GM18907 (cell line): ENCODE data around the gene TRAPPC12.
"Not testable (repeated sequence)": the region's sequence is repeated elsewhere in the genome, so short reads cannot be mapped to it uniquely, and the experiment has no call there.

ENCODE experiments used
- ATAC-seq: cut with Tn5 transposase; IDR thresholded peaks from one replicate; pipeline ENCODE4 v1.9.1; 2021; ENCODE audit warnings: mild to moderate bottlenecking, moderate library complexity; ENCODE audit not compliant: unreplicated experiment

TRAPPC12 gene

DNA sequence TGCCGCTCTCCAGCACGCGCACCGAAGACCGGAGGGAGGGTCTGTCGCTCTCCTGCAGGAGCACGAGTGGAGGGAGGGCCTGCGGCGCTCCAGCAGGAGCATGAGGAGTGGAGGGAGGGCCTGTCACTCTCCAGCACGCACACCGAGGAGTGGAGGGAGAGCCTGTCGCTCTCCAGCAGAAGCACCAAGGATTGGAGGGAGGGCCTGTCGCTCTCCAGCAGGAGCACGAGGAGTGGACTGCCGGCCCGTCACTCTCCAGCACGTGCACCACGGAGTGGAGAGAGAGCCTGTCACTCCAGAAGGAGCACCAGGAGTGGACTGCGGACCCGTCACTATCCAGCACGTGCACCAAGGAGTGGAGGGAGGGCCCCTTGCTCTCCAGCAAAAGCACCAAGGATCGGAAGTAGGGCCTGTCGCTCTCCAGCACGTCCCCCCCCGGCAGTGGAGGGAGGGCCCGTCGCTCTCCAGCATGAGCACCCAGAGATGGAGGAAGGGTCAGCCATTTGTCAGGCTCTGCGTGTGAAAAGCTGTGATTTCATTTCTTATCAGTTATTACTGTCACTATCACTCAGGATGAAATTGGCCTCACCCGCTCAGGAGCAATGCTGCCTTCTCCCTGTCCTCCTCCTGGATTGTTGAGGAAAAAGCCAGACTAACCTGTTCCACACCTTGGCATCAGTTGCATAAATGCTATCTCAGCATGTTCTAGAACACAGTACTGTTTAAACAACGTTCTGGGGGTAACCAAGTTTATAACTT is 103.9 kb downstream of the TRAPPC12 start:
- no peak for ATAC-seq

- no peak for ATAC-seq
Measured at GRCh38 chr2:3483986-3484960, 104.8 kb downstream of the TRAPPC12 start.

DNA sequence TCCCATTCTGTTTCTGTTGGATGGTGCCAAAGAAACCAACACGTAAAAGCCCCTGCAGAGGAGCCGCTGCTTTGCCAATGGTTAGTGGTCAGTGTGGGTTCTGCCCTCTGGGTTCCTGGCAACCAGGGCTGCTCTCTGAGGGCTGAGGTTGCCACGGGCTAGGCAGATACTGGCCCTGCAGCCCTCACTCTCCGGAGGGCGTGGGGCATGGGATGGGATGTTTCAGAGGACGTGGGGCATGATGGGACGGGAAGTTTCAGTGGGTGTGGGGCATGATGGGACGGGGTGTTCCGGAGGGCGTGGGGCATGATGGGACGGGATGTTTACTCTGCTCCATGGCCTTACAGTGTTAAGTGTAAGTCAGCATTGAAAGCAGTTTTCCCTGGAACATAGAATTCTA is 105.7 kb downstream of the TRAPPC12 start:
- ATAC-seq = no peak

DNA sequence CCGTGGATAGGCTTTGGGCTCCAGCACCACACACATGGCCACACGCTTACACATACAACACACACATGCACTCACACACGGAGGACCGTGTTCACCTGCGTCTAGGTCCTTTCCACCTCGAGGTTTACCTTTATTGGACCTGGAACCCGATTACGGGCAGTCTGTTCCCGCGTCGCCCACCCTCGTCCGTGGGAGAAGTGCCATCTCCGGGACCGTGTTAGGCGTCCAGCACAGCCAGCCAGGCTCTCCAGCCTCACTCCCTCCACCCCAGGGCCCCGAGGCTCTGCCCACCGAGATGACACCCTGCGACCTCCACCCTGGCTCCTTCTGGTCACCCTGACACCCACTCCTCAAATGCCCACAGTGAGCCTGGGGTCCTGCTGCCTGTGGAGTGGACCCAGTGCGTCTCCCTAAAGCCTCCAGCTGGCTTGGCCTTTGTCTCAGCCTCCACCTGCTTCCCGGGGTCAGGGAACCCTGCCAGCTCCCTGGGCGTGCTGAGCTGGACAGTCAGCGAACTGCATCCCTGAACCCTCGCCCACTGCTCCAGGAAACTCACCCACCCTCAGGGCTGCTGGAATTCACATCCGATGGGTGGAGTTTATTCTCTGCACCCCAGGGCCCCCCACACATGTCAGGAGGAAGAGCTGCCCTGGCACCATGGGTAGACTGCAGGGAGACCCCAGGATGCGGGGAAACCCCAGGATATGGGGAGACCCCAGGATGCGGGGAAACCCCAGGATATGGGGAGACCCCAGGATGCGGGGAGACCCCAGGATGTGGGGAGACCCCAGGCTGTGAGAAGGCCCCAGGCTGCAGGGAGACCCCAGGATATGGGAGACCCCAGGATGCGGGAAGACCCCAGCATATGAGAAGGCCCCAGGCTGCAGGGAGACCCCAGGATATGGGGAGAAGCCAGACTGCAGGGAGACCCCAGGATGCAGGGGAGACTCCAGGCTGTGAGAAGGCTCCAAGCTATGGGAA is 106.8 kb downstream of the TRAPPC12 start:
- ATAC-seq = no peak

DNA sequence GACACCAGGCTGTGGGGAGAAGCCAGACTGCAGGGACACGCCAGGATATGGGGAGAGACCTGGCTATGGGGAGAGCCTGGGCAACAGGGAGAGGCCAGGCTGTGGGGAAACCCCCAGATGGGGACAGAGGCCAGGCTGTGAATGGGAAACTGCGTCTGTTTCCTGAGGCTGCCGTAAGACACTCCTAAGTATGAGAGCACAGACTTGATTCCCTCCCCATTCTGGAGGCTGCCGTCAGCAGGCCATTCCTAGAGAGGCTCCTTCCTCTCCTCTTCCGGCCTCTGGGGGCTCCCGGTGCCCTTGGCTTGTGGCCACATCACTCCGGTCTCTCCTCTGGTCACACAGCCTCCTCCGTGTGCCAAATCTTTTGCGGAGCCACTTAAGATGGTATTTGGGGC is 107.5 kb downstream of the TRAPPC12 start:
- ATAC-seq = no peak

DNA sequence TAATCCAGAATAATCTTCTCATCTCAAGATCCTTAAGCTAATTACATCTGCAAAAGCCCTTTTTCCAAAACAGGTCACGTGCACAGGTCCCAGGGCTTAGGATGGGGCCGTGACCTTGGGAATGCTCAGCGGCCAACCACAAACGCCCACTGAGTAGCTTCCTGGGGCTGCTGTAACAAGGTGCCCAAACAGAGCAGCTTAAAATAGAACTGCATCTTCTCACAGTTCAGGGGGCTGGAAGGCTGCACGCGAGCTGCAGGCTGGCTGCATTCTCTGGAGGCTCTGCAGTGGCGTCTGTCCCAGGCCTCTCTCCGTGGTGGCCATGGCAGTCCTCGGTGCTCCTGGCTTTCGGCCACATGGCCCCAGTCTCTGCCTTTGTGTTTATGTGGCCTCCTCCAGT is 107.9 kb downstream of the TRAPPC12 start:
- ATAC-seq = no peak

DNA sequence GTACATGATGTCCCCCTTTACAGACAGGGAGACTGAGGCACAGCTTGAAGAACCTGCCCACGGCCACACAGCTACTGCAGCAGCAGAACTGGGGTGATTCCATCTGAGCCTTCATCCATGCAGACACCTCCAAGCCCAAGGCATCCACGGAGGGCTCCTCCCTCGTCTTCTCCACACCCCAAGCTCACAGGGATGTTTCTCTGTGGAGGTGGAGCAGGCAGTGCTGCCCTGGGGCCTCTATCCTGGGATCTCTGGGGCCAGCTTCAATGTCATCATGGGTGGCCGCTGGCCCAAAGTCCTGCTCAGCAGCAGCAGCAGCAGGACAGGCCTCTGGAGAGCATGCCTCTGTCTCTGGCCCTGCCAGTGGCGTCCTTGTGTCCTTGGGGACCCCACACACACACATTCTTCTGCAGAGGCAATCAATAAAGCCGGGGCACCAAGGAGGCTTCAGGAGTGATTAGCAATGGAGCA is 108.6 kb downstream of the TRAPPC12 start:
- no peak for ATAC-seq

DNA sequence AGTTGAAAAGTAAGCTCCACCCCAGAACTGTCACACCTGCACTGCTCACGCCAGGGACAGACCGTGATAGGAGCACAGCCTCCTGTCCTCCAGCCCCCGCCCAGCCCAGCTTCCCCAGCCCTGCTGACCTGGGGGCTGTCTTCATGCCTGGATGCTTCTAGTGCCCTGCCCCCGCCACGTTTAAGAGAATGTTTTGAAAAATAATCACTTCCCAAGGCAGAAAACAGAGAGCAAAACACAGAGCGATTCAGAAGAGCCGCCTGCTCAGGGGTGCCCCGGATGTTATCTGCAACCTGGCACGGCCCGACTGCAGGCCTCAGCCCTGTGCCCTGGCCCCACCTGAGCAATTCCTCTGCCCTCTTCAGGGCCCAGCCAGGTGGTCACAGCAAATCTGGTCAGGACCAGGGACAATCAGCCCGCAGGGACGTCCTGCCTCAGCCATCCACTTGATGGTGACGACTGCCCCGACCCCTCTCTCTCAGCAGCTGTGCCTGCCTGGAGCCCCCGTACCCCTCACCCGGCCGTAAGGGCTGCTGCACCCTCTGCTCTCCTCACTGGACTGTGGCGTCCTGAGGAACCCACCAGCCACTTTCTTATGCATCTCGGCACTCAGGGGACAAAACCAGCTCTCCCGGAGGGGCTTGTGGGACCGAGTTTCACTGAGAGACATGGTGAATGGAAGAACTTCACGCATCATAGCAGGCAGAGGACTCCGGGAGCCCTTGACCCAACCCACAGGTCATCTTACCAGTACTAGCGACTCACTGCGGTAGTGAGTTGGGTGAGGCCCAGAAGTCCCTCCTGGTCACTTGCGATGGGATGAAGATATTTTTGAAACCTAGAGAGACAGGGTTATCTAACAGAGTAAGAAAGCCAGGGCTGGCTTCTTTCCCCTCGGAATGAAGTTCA is 109.6 kb downstream of the TRAPPC12 start:
- ATAC-seq = no peak

DNA sequence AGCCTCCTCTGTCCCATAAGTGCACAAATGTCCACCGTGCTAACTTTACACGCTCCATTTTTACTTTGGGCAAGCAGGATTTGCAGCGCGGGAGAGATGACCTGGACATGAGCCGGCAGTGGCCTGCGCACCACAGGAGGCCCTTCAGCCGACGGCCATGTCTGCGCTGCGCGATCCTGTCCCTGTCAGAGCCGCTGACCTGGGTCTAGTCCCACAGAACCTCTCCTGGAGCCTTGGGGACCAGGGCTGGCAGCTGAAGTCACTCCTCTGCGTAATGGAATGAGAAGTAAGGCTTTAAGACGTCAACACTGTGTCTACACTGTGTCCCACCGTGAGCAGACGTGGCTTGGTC is 110.2 kb downstream of the TRAPPC12 start:
- ATAC-seq = no peak

GRCh38 chr2:3490191-3491170 is 111.0 kb downstream of the TRAPPC12 start:
- ATAC-seq = no peak

DNA sequence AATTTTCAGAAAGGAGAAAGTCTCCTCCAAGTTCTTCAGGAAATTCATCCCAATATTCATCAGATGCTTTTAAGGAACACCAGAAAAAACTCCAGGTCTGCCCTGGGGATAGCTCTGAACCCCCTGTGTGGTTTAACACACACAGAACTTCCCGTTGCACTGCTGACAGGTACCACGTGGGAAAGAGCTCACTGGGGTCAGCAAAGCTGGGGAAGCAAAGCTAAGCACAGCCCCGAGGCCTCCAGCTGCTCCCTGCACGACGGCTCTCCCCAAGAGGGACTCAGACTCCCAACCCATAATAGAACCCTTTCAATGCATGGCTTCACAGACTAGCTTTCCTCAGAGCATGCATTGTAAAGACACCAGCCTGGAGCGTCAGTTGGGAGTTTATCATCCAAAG is 111.8 kb downstream of the TRAPPC12 start:
- ATAC-seq = no peak

GRCh38 chr2:3491716-3492474 is 112.4 kb downstream of the TRAPPC12 start:
- no peak for ATAC-seq

DNA sequence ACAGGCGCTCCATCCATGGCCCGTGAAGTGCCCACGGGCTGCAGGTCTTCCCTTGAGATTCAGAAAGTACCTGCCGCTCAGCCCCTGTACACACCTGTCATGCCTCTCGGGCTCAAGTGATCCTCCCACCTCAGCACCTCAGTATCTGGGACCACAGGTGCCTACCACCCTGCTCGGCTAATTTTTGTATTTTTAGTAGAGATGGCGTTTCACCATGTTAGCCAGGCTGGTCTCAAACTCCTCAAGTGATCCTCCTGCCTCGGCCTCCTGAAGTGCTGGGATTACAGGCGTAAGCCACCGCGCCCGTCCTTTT is 112.9 kb downstream of the TRAPPC12 start:
- not testable (repeated sequence) for ATAC-seq

- ATAC-seq = no peak
Measured at GRCh38 chr2:3492951-3493614, 113.6 kb downstream of the TRAPPC12 start.

DNA sequence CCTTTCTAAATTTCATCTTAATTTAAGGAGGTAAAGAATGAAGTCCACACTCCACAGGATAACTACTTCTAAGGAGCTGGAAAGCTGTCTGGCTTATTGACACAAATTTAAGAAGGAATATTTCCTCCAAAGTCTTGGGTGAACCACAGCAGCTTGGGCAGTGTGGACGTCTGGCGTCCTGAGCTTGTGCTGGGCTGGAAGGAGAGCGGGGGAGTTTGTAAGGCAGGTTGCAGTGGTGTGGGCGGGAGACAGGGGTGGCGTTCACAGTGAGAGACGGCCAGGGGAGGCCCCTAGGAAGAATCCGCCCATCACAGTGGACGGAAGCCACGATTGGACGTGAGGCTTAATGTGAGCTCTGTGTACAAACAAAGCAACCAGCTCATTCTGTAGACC is 114.1 kb downstream of the TRAPPC12 start:
- no peak for ATAC-seq

DNA sequence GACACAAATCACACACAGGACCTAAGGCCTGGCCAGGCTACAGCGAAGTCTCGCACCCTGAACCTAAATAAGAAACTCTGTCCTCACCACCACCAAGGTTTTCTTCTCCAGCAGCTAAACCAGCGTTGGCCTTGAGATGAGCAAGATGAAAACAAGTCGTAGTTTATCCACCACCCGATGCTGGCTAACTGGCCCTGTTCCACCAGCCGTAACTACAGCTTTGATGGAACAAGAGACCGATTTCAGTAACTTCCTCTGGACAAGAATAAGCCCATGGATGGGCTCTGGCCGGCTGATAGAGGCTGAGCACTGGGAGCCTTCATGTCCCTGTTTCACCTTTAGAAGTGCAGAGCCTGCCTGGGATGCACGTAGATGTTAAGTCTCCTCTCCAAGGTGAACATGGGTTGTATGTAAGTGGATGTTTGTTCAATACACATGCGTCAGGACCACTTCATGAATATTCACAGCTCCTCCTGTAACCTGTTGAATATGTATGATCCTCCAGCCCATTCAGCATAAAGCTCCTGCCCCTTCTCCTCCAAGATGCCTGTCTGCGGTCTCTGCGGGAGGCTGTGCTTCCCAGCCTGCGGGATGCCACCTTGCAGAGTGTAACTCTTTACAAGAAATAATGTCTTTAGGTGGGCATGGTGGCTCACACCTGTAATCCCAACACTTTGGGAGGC is 115.6 kb downstream of the TRAPPC12 start:
- no peak for ATAC-seq

DNA sequence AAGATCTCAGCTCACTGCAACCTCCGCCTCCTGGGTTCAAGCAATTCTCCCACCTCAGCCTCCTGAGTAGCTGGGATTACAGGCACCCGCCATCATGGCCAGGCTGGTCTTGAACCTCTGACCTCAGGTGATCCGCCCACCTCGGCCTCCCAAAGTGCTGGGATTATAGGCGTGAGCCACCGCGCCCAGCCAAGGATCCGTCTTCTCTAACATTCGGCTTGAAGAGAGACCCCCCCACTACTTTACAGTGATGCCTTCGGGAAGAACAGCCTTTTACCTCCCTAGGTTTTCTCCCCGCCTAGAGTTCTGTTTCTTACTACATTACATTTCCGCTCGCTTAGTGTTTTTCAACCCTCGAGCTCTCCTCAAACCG is 117.2 kb downstream of the TRAPPC12 start:
- ATAC-seq = not testable (repeated sequence)
